Measurements from ENCODE around the gene SART1.

Gene SART1

DNA sequence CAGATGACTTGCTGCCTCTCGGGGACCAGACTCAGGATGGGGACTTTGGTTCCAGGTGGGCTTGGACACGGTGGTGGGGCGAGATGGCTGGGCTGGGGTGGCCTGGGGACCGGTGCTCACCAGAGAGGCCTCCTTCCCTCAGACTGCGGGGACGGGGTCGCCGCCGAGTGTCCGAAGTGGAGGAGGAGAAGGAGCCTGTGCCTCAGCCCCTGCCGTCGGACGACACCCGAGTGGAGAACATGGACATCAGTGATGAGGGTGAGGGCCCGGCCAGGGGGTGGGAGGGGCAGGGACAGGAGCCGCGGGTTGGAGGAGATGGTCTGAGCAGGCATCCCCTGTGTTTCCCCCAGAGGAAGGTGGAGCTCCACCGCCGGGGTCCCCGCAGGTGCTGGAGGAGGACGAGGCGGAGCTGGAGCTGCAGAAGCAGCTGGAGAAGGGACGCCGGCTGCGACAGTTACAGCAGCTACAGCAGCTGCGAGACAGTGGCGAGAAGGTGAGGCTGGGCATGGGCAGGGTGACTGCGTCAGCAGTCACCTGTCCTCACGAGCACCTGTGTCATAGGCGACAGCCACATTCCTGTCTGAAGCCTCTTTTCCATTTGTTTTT, 5.9 kb downstream of the SART1 start:
- DNase-seq (ENCODE audit: low read depth) = no peak

- DNase-seq (ENCODE audit: low read depth) = no peak
These were observed 7.3 kb downstream of the SART1 start for GRCh38 chr11:65968600-65969482.

DNA sequence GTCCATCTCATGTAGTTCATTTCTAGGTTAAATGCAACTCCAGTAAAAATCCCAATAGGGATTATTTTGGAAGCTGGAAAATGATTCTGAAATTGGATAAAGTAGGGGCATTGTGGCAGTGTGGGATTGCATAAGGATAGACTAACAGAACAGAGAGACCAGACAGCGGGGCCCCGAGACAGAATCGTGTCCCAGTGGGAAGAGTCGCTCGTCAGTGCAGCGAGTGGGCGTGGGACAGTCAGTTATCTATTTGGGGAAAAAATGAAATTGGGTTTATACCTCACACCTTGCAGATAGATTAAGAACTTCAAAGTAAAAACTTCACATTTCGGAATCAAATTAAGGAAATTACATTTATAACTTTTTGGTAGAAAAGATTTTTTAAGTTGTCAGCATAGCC, 10.6 kb downstream of the SART1 start:
- DNase-seq (ENCODE audit: low read depth) = no peak

- no peak for DNase-seq (ENCODE audit: low read depth)
These were observed 12.0 kb downstream of the SART1 start for GRCh38 chr11:65973439-65974110.

DNA sequence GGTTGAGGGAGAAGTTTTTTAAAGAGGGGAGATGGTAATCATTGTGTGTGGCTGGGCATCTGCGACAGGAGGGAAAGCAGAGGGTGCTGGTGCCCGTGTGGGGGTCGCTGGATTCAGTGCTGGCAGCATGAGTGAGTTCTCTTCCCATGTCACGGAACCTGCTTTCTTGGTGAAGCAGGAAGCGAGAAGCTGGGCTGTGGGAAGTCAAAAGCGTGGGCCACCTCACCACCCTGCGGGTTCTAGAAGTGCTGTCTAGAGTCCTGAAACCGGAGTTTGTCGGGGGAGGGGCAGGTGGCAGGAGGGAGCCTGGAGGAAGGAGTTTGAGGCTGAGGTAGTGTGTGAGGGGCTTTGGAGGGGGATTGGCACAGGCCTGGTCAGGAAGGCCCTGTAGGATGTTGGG, 14.2 kb downstream of the SART1 start:
- DNase-seq (ENCODE audit: low read depth) = no peak

GRCh38 chr11:65976216-65977176, 15.0 kb downstream of the SART1 start:
- DNase-seq (ENCODE audit: low read depth) = no peak

DNA sequence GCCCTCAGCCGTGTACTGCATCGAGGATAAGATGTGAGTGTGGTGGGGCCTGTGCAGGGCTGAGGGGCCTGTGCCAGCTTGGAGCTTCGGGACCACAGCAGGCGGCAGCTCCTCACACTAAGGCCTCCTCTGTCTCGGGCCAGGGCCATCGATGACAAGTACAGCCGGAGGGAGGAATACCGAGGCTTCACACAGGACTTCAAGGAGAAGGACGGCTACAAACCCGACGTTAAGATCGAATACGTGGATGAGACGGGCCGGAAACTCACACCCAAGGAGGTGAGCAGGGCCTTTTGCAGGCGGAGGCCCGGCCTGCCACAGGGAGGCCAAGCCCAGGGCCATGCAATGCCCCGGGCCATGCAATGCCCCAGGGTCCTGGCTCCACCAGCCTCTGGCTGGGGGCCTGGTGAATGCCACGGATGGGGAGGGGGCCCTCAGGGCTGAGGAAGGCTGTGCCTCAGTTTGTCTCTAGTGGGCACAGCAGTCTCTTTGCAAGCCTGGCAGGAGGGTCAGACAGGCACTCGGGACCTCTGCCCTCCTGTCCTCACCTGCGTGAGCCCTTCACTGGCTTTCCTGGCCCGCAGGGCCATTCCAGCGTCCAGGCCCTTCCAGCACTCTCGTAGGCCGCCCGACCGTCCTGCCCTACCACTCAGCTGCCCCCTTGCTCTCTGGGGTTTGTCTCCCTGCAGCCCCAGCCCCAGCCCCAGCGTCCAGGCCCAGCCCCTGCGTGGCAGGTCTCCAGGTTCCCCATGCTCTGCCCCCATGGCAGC, 16.3 kb downstream of the SART1 start:
- no peak for DNase-seq (ENCODE audit: low read depth)

DNA sequence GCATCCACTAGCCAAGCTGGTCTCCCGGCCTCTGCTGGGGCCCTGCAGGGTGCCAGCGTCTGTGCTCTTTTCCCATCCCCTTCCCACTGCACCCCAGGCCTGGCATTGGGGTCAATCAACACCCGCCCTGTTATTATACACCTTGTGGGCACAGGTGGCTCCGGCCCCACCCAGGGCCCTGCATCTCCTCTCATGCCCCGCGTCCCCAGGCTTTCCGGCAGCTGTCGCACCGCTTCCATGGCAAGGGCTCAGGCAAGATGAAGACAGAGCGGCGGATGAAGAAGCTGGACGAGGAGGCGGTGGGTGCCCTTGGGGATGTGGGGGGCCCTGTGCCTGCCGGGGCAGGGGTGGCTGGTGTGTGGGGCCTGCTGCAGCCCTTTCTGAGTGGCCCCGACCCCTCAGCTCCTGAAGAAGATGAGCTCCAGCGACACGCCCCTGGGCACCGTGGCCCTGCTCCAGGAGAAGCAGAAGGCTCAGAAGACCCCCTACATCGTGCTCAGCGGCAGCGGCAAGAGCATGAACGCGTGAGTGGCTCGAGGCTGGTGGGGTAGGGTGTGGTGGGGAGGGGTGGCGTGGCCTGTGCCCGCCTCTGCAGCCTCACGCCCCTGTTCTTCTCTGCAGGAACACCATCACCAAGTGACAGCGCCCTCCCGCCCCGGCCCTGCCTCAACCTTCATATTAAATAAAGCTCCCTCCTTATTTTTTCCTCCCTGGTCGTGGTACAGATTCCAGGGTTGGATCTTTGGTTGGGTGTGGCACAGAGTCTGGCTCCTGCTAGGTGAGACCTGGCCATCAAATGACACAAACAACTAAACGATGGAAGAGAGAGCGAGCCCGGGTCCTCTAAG, 17.1 kb downstream of the SART1 start:
- DNase-seq (ENCODE audit: low read depth) = no peak

DNA sequence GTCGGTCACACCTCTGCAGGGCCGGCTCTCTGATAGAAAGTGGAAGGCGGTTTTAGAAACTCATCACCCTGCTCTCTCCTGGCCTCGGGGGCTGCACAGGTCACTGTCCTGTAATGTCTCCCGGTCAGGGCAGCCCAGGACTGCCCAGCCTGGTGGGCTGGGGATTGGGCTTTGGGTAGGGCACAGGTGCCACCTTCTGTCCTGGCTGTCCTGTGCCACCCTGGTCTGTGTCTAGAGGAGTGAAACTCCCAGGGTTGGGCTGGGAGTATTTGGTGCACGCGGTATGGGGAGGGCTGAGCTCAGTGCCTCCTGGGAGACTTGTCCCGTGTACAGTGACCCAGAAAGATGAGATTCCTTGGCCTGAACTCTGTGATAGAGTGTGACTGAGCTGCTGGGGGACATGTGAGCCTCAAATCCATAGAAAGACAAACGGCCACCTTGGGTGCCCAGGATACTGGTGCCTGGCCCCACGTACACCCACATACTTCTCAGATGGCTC, 17.8 kb downstream of the SART1 start:
- no peak for DNase-seq (ENCODE audit: low read depth)

GRCh38 chr11:65981101-65981740, 19.7 kb downstream of the SART1 start:
- DNase-seq (ENCODE audit: low read depth) = no peak

GRCh38 chr11:65981972-65982823, 20.7 kb downstream of the SART1 start:
- no peak for DNase-seq (ENCODE audit: low read depth)

DNA sequence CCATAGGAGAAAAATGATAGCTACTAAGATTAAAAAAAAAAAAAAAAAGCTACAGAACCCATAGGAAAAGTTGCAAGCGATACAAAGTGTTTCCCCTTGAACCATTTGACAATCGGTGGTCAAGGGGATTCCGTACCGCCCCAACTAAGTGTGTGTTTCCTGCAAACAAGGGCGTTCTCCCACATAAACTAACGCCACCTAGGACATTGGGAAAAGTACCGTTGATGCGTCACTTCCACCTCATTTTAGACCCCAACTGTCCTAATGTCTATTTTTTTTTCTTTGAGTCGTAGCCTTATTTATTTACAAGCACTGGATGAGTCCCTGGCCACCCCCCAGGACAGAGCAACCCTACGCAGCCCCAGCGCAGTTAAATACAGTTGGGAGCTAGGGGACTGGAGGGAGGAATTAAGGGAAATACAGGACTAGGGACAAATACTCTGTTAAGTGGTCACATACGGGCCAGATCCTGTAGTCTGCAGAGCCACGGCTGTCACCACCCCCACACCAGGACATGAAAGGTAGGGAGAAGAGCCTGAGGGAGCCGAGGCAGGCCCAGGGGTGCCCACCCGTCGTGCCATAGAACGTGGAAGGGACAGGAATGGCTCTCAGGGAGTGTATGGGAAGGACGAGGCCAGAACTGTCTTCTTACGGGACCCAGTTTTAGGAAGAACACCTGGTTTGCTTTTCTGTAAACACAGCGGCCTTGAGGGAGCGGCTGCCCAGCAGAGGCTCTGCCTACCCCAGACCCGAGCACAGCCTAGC, 21.5 kb downstream of the SART1 start:
- no peak for DNase-seq (ENCODE audit: low read depth)

GRCh38 chr11:65983589-65983987, 22.1 kb downstream of the SART1 start:
- DNase-seq (ENCODE audit: low read depth) = no peak

GRCh38 chr11:65987336-65987735, 25.8 kb downstream of the SART1 start:
- DNase-seq (ENCODE audit: low read depth) = no peak

DNA sequence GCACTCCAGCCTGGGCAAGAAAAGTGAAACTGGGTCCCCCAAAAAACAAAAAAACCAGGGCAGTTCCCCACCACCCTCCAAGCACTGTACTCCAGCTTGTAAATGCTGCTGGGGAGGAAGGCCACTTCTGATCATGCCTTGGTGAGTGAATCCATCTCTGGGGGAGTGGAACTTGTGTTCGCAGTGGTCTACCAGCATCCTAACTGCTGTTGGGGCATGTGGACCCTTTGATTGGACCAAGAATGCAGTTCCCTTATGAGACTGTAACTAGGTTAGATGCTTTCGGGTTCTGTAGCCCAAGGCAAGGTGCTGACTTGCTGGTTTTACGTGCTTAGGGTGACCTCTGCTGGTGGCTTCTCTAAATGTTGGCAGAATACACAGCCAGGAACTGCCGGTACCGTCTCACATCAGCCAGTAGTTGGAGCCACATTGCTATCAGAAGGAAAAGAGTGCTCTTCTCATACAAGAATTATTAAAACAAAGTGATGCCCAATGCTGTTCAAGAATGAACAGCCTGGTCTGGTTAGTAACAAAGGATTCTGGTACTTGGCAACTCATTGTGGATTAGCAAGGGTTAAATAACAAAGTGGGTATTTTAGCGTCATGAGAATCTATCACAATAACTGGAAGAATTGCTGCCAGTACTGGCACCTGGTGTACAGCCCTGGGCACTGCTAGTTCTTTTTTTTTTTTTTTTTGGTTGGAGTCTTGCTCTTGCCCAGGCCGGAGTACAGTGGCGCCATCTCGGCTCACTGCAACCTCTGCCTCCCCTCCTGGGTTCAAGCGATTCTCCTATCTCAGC, 27.5 kb downstream of the SART1 start:
- DNase-seq (ENCODE audit: low read depth) = peak; percentile 89

DNA sequence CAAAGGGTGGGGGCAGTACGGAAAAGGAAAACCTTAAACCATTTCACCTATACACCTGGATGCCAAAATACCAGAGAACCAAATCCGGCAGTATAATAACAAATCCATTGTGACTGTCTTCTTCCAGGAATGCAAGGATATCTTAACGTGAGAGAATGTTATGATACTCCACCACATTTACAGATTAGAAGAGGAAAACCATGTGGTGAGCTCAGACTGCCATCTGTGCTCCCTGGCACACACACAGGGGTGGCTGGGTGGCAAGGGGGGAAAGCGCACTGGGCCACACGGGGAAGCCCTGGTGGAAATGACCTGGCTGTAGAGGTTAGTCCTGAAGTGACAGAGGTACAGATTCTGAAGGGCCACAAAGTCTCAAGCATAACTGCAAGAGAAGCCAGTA, 30.5 kb downstream of the SART1 start:
- DNase-seq (ENCODE audit: low read depth) = no peak

GRCh38 chr11:65997286-65997685, 35.8 kb downstream of the SART1 start:
- no peak for DNase-seq (ENCODE audit: low read depth)

Measured in T follicular helper cell (primary cell).